ENCODE data around the gene GOLIM4.

DNA sequence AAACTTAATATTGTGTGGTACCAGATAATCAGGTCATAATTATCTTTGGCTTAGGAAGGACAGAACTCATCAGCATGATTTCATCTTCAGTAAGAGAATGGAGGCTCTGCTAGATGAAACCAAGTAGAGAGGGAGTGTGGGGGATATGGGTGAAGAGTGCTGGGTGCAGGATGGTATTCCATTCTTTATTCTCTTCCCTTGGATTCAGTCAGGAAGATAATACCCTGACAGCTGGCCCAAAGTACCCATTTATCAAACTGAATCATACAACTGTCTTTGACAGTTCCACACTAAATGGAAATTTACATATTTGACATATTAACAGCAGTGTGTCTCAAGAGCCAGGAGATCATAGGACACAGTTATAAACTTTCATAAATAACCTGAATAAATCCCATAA, 44.7 kb downstream of the GOLIM4 start:
- TF ChIP-seq, protein P1, sequence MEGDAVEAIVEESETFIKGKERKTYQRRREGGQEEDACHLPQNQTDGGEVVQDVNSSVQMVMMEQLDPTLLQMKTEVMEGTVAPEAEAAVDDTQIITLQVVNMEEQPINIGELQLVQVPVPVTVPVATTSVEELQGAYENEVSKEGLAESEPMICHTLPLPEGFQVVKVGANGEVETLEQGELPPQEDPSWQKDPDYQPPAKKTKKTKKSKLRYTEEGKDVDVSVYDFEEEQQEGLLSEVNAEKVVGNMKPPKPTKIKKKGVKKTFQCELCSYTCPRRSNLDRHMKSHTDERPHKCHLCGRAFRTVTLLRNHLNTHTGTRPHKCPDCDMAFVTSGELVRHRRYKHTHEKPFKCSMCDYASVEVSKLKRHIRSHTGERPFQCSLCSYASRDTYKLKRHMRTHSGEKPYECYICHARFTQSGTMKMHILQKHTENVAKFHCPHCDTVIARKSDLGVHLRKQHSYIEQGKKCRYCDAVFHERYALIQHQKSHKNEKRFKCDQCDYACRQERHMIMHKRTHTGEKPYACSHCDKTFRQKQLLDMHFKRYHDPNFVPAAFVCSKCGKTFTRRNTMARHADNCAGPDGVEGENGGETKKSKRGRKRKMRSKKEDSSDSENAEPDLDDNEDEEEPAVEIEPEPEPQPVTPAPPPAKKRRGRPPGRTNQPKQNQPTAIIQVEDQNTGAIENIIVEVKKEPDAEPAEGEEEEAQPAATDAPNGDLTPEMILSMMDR (IDR thresholded peaks at IDR 0.05; ENCODE audit: low read depth, low read length): no peak
- no peak for TF ChIP-seq EZH2phosphoT487 (IDR thresholded peaks at IDR 0.05; ENCODE audit: low read depth)
